ENCODE data around the gene PSMD7.

GRCh38 chr16:74302341-74302740, 5.7 kb downstream of the PSMD7 start:
- no peak for TF ChIP-seq CTCF (IDR thresholded peaks at IDR 0.05)
- no peak for TF ChIP-seq EZH2 (IDR thresholded peaks at IDR 0.05; ENCODE audit: borderline replicate concordance, insufficient read depth, low read depth, low read length, poor library complexity, severe bottlenecking)

All from B cell (primary cell).